Measurements from ENCODE around the gene AP3D1. TPM values are rescaled to one million over a fixed set of nuclear protein-coding genes. Genes with fewer than 3 reads are reported as not detected.
"Not testable (repeated sequence)": the region's sequence is repeated elsewhere in the genome, so short reads cannot be mapped to it uniquely, and the experiment has no call there.

Gene AP3D1
- total RNA-seq, 4 donors from 2014 or later = 101 to 189 (median 152) TPM

GRCh38 chr19:2097886-2098327, 53.5 kb downstream of the AP3D1 start:
- 89% methylated on average over 18 of the region's 23 CpGs; no CpG with 5 or more reads in 1 of the 2 donors for WGBS, 2 donors (ENCODE audit: low coverage in 1 of 2)
- H3K27ac ChIP-seq = peak overlapping the region in 1 of 4 donors; percentile 83
- no peak overlapping the region for H3K4me3 ChIP-seq
- peaks cover 0 to 17% (median 7%) of the 10 kb centered on the region in 4 donors for H3K36me3 ChIP-seq
- intact Hi-C loops (cut with DNase I; ENCODE audit: low total_unique reads) (no loop called here), in situ Hi-C loops (cut with MboI; ENCODE audit: low pct_ligation_motif_present in 1 of 4, low pct_unique_long_range_greater_than_20kb in 1 of 4, low sequenced_read_pairs in 3 of 4) (no loop called here)
- TF ChIP-seq POLR2AphosphoS5 (IDR thresholded peaks at IDR 0.05) (no peak), CTCF (IDR thresholded peaks at IDR 0.05) (no peak), POLR2A (IDR thresholded peaks at IDR 0.05) (no peak), EP300 (IDR thresholded peaks at IDR 0.05; ENCODE audit: low read depth) (no peak)
- H3K9me3 ChIP-seq = no peaks in the 10 kb centered on the region
- H3K27me3 ChIP-seq = no peaks in the 10 kb centered on the region
- peaks cover 6 to 37% (median 35%) of the 10 kb centered on the region in 4 donors for H3K4me1 ChIP-seq
- no peak for DNase-seq

DNA sequence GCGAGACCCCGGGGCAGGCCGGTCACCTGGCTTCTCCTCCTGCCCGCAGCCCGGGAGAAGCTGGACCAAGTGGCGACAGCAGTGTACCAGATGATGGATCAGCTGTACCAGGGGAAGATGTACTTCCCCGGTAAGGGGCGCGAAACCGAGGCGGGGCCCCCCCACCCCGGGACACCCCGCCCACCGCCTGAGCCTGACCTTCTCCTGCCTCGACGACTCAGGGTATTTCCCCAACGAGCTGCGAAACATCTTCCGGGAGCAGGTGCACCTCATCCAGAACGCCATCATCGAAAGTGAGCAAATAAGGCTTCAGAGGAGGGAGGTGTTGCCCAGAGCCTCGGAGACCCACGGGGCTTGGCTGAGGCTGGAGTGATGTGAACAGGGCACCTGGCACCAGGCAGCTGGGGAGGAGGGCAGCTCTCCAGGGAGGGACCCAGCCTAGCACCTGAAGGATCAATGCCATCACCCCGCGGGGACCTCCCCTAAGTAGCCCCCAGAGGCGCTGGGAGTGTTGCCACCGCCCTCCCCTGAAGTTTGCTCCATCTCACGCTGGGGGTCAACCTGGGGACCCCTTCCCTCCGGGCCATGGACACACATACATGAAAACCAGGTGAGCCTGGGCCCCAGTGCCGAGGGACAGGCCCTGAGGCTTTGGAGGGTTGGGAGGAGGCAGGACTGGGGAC, 54.0 kb downstream of the AP3D1 start:
- Histone ChIP-seq H3K4me3 (peak overlapping the region; percentile 23 to 47 (median 40)), H3K9me3 (no peaks in the 10 kb centered on the region), H3K27ac (peak overlapping the region; percentile 68 to 85 (median 84)), H3K36me3 (peaks cover 0 to 17% (median 6%) of the 10 kb centered on the region in 4 donors), H3K27me3 (no peaks in the 10 kb centered on the region), H3K4me1 (peaks cover 6 to 41% (median 38%) of the 10 kb centered on the region in 4 donors)
- peak; percentile 36 for DNase-seq
- intact Hi-C loops (cut with DNase I; ENCODE audit: low total_unique reads) = no loop called here
- in situ Hi-C loops (cut with MboI; ENCODE audit: low pct_ligation_motif_present in 1 of 4, low pct_unique_long_range_greater_than_20kb in 1 of 4, low sequenced_read_pairs in 3 of 4) = no loop called here
- WGBS, 2 donors (ENCODE audit: low coverage in 1 of 2) = 14% methylated on average over 30 of the region's 30 CpGs; no CpG with 5 or more reads in 1 of the 2 donors
- TF ChIP-seq POLR2AphosphoS5 (IDR thresholded peaks at IDR 0.05) (no peak), EP300 (IDR thresholded peaks at IDR 0.05; ENCODE audit: low read depth) (no peak), POLR2A (IDR thresholded peaks at IDR 0.05) (peak; percentile 7), CTCF (IDR thresholded peaks at IDR 0.05) (no peak)

GRCh38 chr19:2096480-2097202, 54.7 kb downstream of the AP3D1 start, which contains the start of gene IZUMO4:
IZUMO4 (plus strand) TSS chr19:2096915; CDS start chr19:2096946, 31 bp downstream.
- Histone ChIP-seq H3K27ac (peak within 1 kb of the TSS; percentile 94 to 99 (median 98)), H3K27me3 (no peaks in the 10 kb centered on the region), H3K9me3 (no peaks in the 10 kb centered on the region), H3K4me1 (peaks cover 6 to 48% (median 41%) of the 10 kb centered on the region in 4 donors), H3K36me3 (peaks cover 0 to 12% (median 3%) of the 10 kb centered on the region in 4 donors), H3K4me3 (peak within 1 kb of the TSS; percentile 66 to 73 (median 70))
- TF ChIP-seq EP300 (IDR thresholded peaks at IDR 0.05; ENCODE audit: low read depth) (no peak), CTCF (IDR thresholded peaks at IDR 0.05) (peak in 4 of 5 experiments; percentile 34 to 57 (median 43)), POLR2A (IDR thresholded peaks at IDR 0.05) (peak; percentile 16), POLR2AphosphoS5 (IDR thresholded peaks at IDR 0.05) (peak; percentile 35 to 63 (median 62))
- in situ Hi-C loops (cut with MboI; ENCODE audit: low pct_ligation_motif_present in 1 of 4, low pct_unique_long_range_greater_than_20kb in 1 of 4, low sequenced_read_pairs in 3 of 4) = no loop called here
- 0% methylated on average over 30 of the region's 70 CpGs; no CpG with 5 or more reads in 1 of the 2 donors for WGBS, 2 donors (ENCODE audit: low coverage in 1 of 2)
- DNase-seq = peak; percentile 100
- intact Hi-C loops (cut with DNase I; ENCODE audit: low total_unique reads) = no loop called here

DNA sequence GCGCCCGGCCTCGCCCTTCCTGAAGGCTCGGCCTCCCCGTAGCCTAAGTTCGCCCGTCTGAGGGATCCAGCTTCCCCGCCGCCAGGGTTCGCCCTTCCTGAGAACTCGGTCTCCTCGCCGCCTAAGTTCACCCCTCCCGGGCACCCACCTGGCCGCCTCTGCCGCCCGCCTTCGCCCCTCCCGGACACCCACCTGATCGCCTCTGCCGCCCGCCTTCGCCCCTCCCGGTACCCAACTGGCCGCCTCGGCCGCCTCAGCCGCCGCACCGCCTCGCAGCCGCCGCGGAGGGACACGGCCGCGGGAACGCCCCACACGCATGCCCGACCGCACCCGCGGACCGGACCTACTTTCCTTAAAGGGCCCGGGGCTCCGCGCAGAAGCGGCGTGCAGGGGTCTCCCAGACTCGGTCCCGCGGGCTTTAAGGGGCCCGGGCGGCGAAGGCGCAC, 55.3 kb downstream of the AP3D1 start, which contains the start of gene MOB3A:
Gene MOB3A (minus strand): TSS at position 293 of the 446 bp plus-strand sequence. CDS start 17,766 bp downstream, outside the sequence.
- peak; percentile 93 for DNase-seq
- Histone ChIP-seq H3K9me3 (no peaks in the 10 kb centered on the region), H3K36me3 (peaks cover 0 to 10% (median 0%) of the 10 kb centered on the region in 4 donors), H3K27ac (peak within 1 kb of the TSS; percentile 94 to 99 (median 98)), H3K4me1 (peaks cover 6 to 54% (median 47%) of the 10 kb centered on the region in 4 donors), H3K27me3 (no peaks in the 10 kb centered on the region), H3K4me3 (peak within 1 kb of the TSS; percentile 66 to 73 (median 70))
- 1% methylated on average over 55 of the region's 56 CpGs; no CpG with 5 or more reads in 1 of the 2 donors for WGBS, 2 donors (ENCODE audit: low coverage in 1 of 2)
- in situ Hi-C loops (cut with MboI; ENCODE audit: low pct_ligation_motif_present in 1 of 4, low pct_unique_long_range_greater_than_20kb in 1 of 4, low sequenced_read_pairs in 3 of 4) (no loop called here), intact Hi-C loops (cut with DNase I; ENCODE audit: low total_unique reads) (no loop called here)
- TF ChIP-seq POLR2AphosphoS5 (IDR thresholded peaks at IDR 0.05) = peak; percentile 70 to 96 (median 94)
- peak; percentile 88 for TF ChIP-seq POLR2A (IDR thresholded peaks at IDR 0.05)
- peak; percentile 53 for TF ChIP-seq EP300 (IDR thresholded peaks at IDR 0.05; ENCODE audit: low read depth)
- peak; percentile 36 to 90 (median 52) for TF ChIP-seq CTCF (IDR thresholded peaks at IDR 0.05)

DNA sequence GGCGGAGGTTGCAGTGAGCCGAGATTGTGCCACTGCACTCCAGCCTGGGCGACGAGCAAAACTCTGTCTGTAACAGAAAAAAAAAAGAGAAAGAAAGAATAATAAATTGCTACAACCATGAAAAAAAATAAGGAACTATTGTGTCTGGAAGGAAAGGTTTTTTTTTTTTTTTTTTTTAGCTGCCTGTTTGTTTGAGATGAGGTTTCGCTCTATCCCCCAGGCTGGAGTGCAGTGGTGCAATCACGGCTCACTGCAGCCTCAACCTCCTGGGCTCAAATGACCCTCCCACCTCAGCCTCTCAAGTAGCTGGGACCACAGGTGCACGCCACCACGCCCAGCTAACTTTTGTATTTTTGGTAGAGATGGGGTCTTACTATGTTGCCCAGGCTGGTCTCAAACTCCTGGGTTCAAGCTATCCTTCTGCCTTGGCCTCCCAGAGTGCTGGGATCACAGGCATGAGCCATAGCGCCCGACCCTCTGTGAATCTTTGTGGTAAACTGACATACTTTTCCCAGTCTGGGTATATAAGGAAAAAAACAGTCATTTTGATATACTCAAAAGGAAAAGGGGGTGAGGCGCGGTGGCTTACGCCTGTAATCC, 59.3 kb downstream of the AP3D1 start:
- H3K36me3 ChIP-seq; H3K9me3 ChIP-seq; H3K27me3 ChIP-seq; intact Hi-C loops (cut with DNase I; ENCODE audit: low total_unique reads); in situ Hi-C loops (cut with MboI; ENCODE audit: low pct_ligation_motif_present in 1 of 4, low pct_unique_long_range_greater_than_20kb in 1 of 4, low sequenced_read_pairs in 3 of 4); DNase-seq; H3K4me3 ChIP-seq: not testable (repeated sequence)
- H3K27ac ChIP-seq = peak overlapping the region; percentile 94 to 99 (median 98)
- H3K4me1 ChIP-seq = peaks cover 6 to 81% (median 57%) of the 10 kb centered on the region in 4 donors
- WGBS, 2 donors (ENCODE audit: low coverage in 1 of 2) = 88 to 94% methylated on average over 13 of the region's 13 CpGs

All from transverse colon (tissue), 4 donors.